Jurkat, Clone E6-1 (cell line): ENCODE measurements around the gene NT5M.
"Not testable (repeated sequence)": the region's sequence is repeated elsewhere in the genome, so short reads cannot be mapped to it uniquely, and the experiment has no call there.

ENCODE experiments used
- DNase-seq: peaks from one replicate; pipeline ENCODE4 v3.0.0-alpha.2; 2011; ENCODE audit warnings: low read depth, low spot score
- H3K4me3 ChIP-seq: 2 replicates; pipeline ENCODE4 v1.5.1; 2011; ENCODE audit warnings: mild to moderate bottlenecking, low read length, control low read depth, moderate library complexity

NT5M gene

DNA sequence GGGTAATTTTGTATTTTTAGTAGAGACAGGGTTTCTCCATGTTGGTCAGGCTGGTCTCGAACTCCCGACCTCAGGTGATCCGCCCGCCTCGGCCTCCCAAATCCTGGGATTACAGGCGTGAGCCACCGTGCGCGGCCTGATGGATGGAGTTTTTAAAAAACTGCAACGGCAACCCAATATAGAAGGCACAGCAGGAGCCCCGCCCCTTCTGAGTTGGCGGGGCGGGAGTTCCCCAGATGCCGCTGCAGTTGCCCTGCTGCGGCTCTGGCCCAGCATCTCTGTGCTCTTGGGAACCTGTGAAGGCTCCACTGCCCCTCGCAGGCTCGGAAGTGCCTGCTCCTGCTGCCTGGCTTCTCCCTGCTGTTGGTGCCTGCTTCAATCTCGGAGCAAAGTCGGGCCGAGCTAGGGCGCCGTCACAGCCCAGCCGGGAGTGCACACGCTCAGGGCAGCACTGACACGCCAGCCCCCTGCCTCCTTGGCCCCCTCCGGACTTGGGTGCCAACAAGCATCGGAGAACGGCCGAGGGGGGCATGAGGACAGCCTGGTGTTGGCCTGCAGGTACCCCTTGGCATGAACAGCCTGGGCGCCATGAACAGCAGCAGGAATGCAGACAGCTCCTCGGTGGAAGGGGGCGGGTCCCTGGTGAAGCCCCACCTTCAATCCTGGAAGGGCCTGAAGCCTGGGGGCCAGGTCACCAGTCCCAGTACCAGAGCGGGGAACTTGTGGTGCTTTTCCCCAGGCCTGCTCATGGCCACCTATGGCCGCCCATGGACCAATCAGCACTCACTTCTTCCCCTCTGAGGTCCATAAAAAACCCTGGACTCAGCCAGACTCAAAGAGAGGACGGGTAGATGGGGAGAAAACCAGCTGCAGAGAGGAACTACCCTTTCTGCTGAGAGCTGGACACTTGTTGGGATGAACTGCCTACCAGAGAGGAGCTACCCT, 2.3 kb upstream of the NT5M start:
- DNase-seq = no peak

DNA sequence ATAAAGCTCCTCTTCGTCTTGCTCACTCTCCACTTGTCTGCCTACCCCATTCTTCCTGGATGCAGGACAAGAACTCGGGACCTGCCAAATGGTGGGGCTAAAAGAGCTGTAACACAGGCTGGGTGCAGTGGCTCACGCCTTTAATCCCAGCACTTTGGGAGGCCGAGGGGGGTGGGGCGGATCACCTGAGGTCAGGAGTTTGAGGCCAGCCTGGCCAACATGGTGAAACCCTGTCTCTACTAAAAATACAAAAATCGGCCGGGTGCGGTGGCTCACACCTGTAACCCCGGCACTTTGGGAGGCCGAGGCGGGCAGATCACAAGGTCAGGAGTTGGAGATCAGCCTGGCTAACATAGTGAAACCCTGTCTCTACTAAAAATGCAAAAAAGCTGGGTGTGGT, 1.5 kb upstream of the NT5M start:
- not testable (repeated sequence) for DNase-seq, H3K4me3 ChIP-seq

More for the DNA sequence above, 2.3 kb upstream of the NT5M start:
- H3K4me3 ChIP-seq = no peak overlapping the region

DNA sequence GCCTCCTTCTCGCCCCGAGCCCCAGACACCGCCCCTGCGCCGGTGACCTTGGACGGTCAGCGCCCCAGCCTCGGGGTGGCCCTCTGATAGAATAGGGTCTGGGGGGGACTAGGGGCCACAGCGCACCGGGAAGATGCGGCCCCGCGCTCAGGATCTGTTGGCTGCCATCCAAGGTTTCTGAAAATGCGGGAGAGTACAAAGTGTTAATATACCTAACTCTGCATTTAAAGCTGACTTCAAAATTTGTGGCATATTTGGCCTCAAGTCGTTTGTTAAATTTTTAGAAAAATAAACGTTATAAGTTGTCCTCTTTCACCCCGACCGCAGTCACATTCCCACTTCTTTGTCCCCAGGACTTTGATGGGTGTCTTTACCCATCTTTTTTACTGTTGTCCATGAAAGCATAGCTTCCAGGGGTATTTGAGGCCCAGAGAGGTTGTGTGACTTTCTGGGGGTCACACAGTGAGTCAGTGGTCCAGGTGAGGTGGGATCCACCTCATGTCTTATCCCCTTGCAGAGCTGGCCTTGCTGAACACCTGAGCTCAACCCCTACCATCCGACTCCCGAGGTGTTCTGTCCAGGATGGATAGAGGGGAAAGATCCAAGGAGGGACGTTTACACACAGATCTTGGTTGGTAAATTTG, 796 bp downstream of the NT5M start:
- H3K4me3 ChIP-seq = peak overlapping the region; percentile 66
- DNase-seq = no peak

DNA sequence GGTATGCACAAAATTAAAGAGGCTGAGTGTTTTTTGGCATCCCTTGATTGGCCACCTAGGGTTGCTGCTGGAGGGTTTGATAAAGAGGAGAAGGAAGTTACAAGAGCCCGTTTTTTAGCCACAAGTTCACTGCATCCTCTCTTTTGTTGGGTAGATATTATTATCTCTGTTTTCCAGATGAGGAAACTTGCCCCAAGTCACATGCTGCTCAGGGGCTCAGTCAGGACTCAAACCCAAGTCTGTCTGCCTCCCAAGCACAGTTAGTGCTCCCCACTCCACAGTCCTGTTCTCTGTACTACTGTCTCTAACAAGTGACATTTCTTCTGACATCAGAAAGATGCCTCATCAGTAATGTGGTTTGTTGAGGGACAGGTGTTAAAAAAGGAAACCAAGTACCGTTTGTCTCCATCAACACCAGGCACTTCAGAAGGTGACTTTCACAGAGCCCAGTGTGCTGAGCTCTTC, 1.4 kb downstream of the NT5M start:
- DNase-seq = peak; percentile 96
- H3K4me3 ChIP-seq = peak overlapping the region; percentile 66

DNA sequence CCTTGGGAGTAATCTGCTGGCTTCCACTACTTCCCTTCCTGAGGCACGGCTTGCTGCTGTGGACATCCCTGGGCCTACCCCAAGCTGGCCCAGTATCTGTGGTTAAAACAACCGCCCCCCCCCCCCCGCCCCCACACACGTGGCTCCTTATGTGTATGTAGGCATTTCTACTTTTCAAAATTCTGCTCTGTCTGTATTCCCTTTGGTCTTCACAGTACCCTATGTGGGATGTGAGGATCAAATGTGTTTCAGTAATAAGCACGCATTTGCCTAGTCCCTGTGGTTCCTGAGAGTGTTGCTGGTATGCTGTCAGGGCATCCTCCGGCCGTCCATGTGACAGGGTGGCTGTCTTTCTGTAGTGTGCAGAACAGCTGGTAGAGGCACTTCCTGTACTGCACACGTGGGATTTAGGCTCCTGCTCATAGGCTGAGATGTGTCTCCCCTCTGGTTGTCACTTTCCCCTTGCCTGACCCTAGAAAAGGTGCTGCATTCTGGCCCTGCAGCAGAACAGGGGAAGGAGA, 2.2 kb downstream of the NT5M start:
- peak overlapping the region; percentile 66 for H3K4me3 ChIP-seq
- DNase-seq = peak; percentile 92

DNA sequence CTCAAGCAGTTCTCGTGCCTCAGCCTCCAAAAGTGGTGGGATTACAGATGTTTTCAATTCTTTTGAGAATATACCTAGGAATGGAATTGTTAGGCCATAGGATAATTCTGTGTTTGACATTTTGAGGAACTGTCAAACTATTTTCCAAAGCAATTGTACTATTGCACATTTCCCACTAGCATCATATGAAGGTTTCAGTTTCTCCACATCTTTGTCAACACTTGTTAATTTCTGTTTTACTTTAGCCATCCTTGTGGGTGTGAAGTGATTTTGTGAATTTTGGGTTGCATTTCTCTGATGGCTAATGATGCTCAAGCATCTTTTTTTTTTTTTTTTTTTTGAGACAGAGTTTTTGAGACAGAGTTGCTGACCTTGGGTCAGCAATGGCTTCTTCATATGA, 6.2 kb downstream of the NT5M start:
- no peak for DNase-seq
- H3K4me3 ChIP-seq = no peak overlapping the region

DNA sequence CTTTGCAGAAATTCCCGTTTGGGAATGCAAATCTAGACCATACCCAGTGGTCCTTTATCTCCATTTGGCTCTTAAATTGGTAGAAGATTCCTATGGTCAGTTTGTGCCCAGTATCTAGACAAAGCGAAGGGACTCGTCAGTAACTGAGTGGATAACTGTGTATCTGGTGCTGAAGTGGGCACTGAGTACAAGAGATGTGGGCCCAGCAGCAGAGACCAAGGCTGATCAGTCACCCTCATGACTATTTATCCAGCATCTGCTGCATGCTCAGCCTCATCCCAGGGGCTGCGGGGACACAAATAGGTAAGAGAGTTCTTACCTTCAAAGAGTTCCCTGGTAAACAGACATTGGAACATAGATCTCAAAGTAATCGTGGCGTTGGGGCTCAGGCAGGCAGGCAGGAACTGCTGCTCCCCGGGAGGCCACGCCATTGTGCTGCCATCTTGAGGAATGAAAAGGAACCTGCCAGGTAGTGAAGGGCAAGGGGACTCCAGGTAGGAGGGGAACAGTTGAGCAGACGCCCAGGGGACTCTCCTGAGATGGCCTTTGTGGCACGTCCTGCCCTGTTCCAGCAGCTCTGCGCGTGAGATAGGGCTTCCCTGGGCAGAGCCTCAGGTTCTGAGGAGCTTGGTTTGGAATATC, 10.3 kb downstream of the NT5M start:
- peak; percentile 28 for DNase-seq
- no peak overlapping the region for H3K4me3 ChIP-seq

DNA sequence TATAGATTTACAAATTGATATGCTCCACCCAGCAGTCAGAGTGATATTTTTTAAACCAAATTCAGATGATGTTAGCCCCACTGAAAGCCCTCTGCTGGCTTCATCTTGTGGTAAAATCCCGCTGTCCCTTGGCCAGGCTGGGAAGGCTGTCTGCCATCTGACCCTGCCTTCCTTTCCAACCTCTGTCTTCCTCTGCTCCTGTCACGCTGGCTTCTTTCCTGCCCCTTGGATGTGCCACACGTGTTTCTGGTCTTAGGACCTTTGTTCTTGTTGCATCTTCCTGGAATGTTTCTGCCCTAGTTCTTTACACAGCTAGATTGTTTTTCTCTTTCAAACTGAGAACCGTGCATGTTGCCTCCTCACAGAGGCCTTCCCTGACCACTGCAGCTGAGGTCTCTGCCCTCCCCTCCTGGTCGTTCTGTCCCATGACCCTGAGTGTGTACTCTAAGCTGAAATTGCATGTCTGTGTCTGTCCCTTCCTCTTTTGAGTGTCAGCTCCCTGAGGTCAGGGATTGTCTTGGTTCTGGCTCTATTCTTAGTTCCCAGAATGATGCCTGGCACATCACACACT, 11.4 kb downstream of the NT5M start:
- no peak overlapping the region for H3K4me3 ChIP-seq
- DNase-seq = no peak

DNA sequence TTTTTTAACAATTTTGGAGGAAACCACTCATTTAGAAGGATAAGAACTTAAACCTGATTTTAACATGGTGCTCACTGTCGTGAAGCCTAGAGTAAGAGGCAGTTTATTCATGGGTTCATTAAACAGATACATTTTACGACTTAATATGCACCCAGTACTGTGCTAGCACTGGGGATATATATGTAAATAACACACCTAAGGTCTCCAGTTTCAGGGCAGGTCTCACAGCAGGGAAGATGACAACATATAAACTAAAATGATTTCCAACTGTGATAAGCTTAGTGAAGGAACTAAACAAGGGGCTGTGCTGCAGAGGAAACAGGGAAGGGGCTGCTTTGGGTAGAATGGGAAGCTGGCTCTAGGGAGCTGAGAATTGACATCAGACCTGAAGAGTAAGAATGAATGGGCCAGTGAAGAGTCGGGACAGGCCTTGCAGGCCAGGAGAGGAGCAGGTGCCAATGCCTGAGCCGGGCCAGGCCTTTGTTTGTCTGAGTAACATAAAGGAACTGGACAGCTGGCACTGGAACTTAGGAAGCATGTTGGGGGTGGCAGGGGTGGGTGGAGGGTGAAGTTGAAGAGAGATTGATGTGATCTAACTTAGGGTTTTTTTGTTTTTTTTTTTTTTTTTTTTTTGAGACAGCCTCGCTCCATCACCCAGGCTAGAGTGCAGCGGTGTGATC, 12.1 kb downstream of the NT5M start:
- no peak for DNase-seq
- H3K4me3 ChIP-seq = no peak overlapping the region

DNA sequence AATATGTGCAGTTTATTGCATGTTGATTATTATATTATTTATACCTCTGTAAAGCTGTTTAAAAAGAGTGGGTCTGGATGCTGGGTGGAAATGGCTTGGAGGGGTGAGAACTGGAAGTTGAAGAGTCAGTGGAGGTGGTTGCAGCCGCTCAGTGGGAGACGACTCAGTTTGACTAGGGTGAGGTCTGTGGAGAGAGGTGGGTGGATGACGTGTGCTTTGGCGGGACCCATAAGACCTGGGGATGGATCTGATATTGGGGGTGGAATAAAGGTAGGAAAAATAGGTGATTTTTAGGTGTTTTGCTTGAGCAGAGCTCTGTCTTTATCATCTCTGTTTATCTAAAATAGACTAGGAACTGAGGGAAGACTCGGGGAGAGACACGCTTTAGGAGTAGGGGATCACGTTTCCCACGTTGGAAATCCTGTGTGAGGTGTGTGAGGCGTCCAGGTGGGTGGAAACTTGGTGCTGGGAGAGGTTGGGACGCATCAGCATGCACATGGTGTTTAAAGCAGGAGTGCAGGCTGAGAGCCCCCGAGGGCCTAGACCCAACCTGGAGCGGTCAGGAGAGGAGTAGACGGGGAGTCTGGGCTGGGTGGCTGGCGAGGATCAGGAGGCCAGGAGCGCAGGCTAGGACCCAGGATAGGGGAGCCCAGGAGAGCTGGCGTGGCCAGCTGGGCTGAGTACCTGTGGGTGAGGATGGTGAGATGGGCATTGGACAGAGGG, 17.2 kb downstream of the NT5M start:
- DNase-seq = no peak
- H3K4me3 ChIP-seq = no peak overlapping the region

DNA sequence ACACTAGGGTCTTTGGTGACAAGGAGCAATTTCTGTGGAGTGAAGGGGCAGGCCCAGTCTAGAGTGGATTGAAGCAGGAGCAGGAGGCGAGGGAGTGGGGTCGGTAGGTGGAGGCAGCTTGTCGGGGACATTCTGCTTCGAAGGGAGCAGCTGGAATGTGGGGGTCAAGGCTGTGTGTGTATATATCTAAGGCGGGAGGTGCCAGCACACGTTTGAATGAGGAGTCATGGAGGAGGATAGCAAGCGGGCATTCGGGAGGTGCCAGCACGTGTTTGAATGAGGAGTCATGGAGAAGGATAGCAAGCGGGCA, 17.7 kb downstream of the NT5M start:
- no peak for DNase-seq
- no peak overlapping the region for H3K4me3 ChIP-seq

DNA sequence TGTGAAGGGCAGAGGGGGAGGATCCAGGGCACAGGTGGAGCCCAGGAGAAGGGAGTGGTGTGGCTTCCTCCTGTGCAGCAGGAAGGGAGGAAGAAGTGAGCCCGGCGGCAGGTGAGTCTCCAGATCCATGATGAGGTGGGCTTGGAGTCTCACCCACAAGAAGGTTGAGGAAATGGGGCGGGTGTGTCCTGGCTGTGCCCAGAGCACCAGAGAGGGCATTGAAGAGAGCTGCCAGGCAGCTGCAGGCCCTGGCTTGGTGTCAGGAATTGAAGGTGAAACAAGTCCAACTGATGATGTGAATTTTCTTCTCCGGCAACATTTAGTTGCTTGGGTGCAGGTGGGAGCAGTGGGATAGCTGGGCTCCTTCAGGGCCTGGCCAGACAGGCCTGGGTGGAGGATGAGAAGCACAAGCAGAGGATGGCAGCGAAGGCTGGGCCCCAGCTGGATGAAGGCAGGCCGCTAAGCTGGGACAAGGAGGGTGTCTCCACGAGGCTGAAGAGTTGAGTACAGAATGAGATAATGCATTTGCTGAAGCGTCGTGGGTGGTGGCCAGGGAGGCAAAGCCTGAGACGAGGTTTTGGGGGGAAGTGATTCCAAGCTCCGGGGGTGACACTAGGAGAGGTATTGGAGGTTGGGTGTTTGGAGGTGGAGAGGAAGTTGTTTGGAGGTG, 18.3 kb downstream of the NT5M start:
- DNase-seq = no peak
- no peak overlapping the region for H3K4me3 ChIP-seq

DNA sequence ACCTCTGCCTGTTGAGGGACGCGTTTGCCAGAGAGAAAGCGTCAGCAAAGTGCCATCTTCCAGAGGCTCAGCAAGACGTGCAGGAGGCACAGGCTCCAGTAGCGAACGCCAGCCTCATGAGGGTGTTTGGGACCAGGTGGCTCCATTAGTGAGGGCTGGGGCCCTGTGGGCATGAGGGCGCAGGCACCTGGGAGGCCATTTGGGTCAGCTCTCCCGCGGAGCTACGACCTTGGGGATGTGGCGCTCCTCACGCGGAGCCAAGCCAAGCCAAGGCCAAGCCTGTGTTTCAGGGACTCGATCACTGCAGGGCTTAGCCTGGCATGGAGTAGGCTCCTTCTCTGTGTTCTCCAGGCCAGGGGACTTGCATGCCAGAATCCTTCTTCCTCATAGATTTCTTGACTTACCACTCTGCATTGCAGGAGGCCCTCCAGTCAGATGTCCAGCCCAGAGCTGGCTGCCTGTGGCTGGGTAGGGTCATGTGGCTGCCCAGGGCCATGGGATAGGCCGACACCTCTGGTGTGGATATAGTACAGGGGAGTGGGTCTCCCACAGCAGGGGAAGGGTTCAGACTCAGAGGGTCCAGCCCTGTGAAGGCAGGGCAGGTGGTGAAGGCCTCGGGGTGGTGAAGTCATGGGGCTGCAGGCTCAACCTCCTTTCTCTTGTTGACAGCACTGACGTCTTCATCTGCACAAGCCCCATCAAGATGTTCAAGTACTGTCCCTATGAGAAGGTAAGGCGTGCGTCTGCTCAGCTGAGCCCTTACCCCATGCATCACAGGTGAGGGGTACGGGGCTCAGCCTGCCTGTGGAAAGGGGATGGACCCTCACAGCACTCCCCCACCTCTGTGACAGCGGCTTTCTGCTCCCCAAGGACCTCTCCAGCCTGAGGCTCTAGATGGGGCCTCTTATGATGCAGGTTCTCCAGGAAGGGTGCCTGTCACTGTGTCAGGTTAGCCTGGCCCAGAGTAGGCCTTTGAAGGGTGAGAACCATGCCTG, 19.6 kb downstream of the NT5M start:
- no peak overlapping the region for H3K4me3 ChIP-seq
- DNase-seq = no peak

DNA sequence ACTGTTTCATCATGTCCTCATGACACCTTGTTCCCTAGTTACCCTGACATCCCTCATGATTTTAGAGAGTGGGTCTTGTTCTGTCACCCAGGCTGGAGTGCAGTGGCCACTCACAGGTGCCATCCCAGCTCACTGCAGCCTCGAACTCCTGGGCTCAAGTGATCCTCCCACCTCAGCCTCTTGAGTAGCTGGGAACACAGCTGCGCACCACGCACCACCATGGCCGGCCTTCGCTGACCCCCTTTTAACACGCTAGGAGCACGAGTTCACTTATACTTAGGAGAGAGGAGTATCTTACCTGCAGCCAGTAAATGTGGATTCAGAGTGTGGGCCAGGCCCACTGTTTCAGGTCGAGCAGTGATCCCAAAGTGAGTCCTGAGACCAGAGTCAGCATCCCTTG, 21.4 kb downstream of the NT5M start:
- no peak for DNase-seq
- H3K4me3 ChIP-seq = no peak overlapping the region

DNA sequence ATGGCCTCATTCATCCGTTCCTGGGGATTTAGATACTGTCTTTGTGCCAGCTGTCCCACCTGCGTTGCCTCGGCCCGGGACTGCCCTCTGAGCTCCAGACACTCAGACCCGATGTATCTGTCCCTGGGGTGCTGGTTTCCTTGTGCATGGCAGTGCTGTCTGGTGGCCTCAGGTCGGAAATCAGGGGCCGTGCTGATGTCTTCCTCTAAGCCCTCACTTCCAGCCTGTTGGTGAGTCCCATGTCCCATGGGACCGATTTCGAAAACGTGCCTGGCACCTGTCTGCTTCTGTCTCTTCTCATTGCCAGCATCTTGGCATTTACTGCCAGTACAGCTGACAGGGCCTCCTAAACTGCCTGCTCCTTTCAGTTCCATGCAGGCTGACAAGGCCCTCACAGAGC, 22.1 kb downstream of the NT5M start:
- H3K4me3 ChIP-seq = no peak overlapping the region
- no peak for DNase-seq

DNA sequence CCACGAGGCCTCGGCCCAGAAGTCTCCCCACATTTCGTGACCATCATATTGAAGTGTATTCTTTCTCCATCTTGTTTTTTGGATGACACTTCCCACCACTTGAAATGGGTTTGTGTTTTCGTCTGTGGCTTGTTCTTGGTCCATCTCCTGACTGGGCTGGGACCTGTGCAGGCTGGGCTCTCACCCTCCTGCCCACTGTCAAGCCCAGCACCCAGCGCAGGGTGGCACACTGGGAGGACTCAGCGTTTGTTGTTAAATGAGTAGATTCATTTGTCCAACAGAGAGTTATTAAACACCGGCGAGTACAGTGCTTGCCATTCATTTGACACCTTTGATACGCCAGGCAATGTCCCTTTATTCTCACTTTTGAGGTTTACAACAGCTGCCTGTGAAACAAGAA, 22.6 kb downstream of the NT5M start:
- DNase-seq = no peak

More for the DNA sequence above, 22.6 kb downstream of the NT5M start:
- no peak overlapping the region for H3K4me3 ChIP-seq
